K562 (cell line): ENCODE measurements around the gene TXNDC8. TPM values are rescaled to one million over a fixed set of nuclear protein-coding genes. Genes with fewer than 3 reads are reported as not detected.

ENCODE experiments used
- ATAC-seq: fragments of 200-7000 bp; cut with Tn5 transposase; 3 replicates; pipeline ENCODE4 v1.9.1; 2020; ENCODE audit warnings: moderate library complexity
- BruUV-seq: library from RNA; stranded (reverse); fragments of 400-500 nt; replicated peaks from 2 replicates; lab custom pipeline; 2021; lab: Mats Ljungman, UMichigan
- CTCF ChIA-PET: fragments of 300-600 bp; formaldehyde crosslinking; extraction: SDS; loops from one replicate; lab custom pipeline; 2021; ENCODE audit warnings: low intra/inter-chr PET ratio; lab: Yijun Ruan, JAX
- POLR2A ChIA-PET: fragments of 300-600, 350-650 bp; sonication (Branson Sonifier 250); formaldehyde crosslinking; extraction: SDS; loops from one replicate; lab custom pipeline; 2021; ENCODE audit warnings: antibody characterized with exemption, inconsistent platforms; lab: Yijun Ruan, JAX
- DNase-seq, 4 experiments: peaks; one replicate each; pipeline versions ENCODE4 v3.0.0 to v3.0.0-alpha.2; 2011 to 2018; ENCODE audit warnings: low spot score in 3 of 4, mixed read lengths in 3 of 4; ENCODE audit errors: extremely low read depth in 1 of 4
- FAIRE-seq: peaks from 2 replicates; lab custom pipeline; 2011; peaks lifted over from hg19 to GRCh38; lab: Jason Lieb, UNC
- H2AFZ ChIP-seq: 2 replicates; pipeline ENCODE4 v1.6.0; 2011; ENCODE audit warnings: low read depth, low read length, control low read depth, inconsistent platforms
- H3K27ac ChIP-seq: fragments of 200-600 bp; 3 replicates; pipeline ENCODE4 v1.8.0; 2011; ENCODE audit warnings: low read depth, mild to moderate bottlenecking, control low read depth, inconsistent platforms, low read length, moderate library complexity, mixed read lengths; ENCODE audit errors: extremely low read depth
- H3K27me3 ChIP-seq, 2 experiments: fragments of 300-600 bp in 1 of 2; 2 replicates in 1 of 2; 3 replicates in 1 of 2; pipeline versions ENCODE4 v1.6.0 to v1.8.0; 2011; ENCODE audit warnings: inconsistent platforms in 2 of 2, low read length in 2 of 2, mild to moderate bottlenecking in 1 of 2, mixed read lengths in 1 of 2, moderate library complexity in 1 of 2; ENCODE audit not compliant: control insufficient read depth in 2 of 2, insufficient read depth in 2 of 2
- H3K36me3 ChIP-seq: fragments of 300-600 bp; 3 replicates; pipeline ENCODE4 v1.8.0; 2011; ENCODE audit warnings: mild to moderate bottlenecking, low read length, inconsistent platforms; ENCODE audit not compliant: control insufficient read depth, insufficient read depth
- H3K4me1 ChIP-seq, 2 experiments: fragments of 200-600 bp in 1 of 2; replicated peaks in 1 of 2; 2 replicates in 1 of 2; 3 replicates in 1 of 2; pipeline versions ENCODE4 v1.5.1 to v1.8.0; 2011; ENCODE audit warnings: inconsistent platforms in 2 of 2, low read length in 2 of 2, mild to moderate bottlenecking in 1 of 2, mixed read lengths in 1 of 2, moderate library complexity in 1 of 2; ENCODE audit not compliant: control insufficient read depth in 2 of 2, insufficient read depth in 2 of 2
- H3K4me2 ChIP-seq: 2 replicates; pipeline ENCODE4 v1.6.1; 2011; ENCODE audit warnings: low read length, control low read depth, inconsistent platforms, mixed read lengths; ENCODE audit not compliant: insufficient read depth
- H3K4me3 ChIP-seq: fragments of 200-600 bp; sonication (generic), shearing (Covaris generic); 2 replicates; pipeline ENCODE4 v1.5.1; 2016; ENCODE audit warnings: control low read depth, inconsistent platforms
- H3K79me2 ChIP-seq: fragments of 200-600 bp; 3 replicates; pipeline ENCODE4 v1.8.0; 2011; ENCODE audit warnings: low read length, inconsistent platforms; ENCODE audit not compliant: control insufficient read depth, insufficient read depth
- H3K9ac ChIP-seq, 2 experiments: 2 replicates each; pipeline versions ENCODE4 v1.6.0 to v1.6.1; 2011; ENCODE audit warnings: low read depth in 2 of 2, low read length in 2 of 2, control low read depth in 1 of 2, inconsistent platforms in 1 of 2, mild to moderate bottlenecking in 1 of 2, mixed read lengths in 1 of 2; ENCODE audit not compliant: insufficient read depth in 1 of 2
- H3K9me1 ChIP-seq: one replicate; pipeline ENCODE4 v1.6.0; 2011; ENCODE audit warnings: inconsistent platforms, mild to moderate bottlenecking, low read length, moderate library complexity; ENCODE audit not compliant: control insufficient read depth, insufficient read depth
- H3K9me3 ChIP-seq: replicated peaks from 2 replicates; pipeline ENCODE4 v1.5.1; 2011; ENCODE audit warnings: low read depth, low read length, inconsistent platforms; ENCODE audit not compliant: control insufficient read depth, insufficient read depth
- H4K20me1 ChIP-seq: replicated peaks from 2 replicates; pipeline ENCODE4 v1.6.1; 2011; ENCODE audit warnings: low read length, inconsistent platforms, mixed read lengths; ENCODE audit not compliant: control insufficient read depth, insufficient read depth
- DMBX1 ChIP-seq: fragments of 250-450 bp; sonication (Bioruptor Pico); IDR thresholded peaks from 2 replicates; pipeline ENCODE4 v1.8.0; 2022; ENCODE audit warnings: inconsistent platforms, mild to moderate bottlenecking, moderate library complexity, borderline replicate concordance
- PKNOX1 ChIP-seq: fragments of 450-650 bp; IDR thresholded peaks from 2 replicates; pipeline ENCODE4 v1.6.1; 2016
- ZNF79 ChIP-seq: fragments of 250-450 bp; sonication (Bioruptor Pico); IDR thresholded peaks from 2 replicates; pipeline ENCODE4 v1.4.0; 2020; ENCODE audit warnings: low read depth, mild to moderate bottlenecking, moderate library complexity
- WGBS: fragments of 100-300 bp; shearing (Covaris generic); methylation state at CpG from one replicate; pipeline ENCODE4 v1.1.6; 2016; ENCODE audit warnings: low coverage, mixed read lengths; ENCODE audit not compliant: insufficient coverage; ENCODE audit errors: missing lambda C conversion rate; 5-methylcytosine and 5-hydroxymethylcytosine counted together
- in situ Hi-C: fragments of 300-500 bp; cut with MboI; formaldehyde crosslinking; loops from 4 replicates; pipeline ENCODE4 v1.15.0; 2018; ENCODE audit warnings: inconsistent platforms, mixed read lengths
- intact Hi-C: fragments of 100-400 bp; cut with micrococcal nuclease; formaldehyde crosslinking; loops from 2 replicates; pipeline ENCODE4 v1.14.2; 2022
- polyA plus RNA-seq, 8 experiments: library from polyadenylated mRNA; depleted of rRNA in 4 of 8; stranded (reverse) in 5 of 8; unstranded in 3 of 8; fragments of >200 nt; fragmentation: Nextera tagmentation in 2 of 8; fragmentation: Illumina TruSeq in 1 of 8; extraction: Ambion mirVana in 2 of 8; extraction: Trizol in 1 of 8; gene quantifications; 2 replicates each; pipeline versions ENCODE4 v1.2.1 to v1.2.3, GENCODE V29; 2011 to 2014; ENCODE audit warnings: inconsistent platforms in 1 of 8, missing spikeins in 1 of 8
- total RNA-seq, 7 experiments: library from RNA; depleted of rRNA in 6 of 7; stranded (reverse); fragments of >200 nt in 6 of 7; fragmentation: Illumina TruSeq in 2 of 7; extraction: Trizol in 2 of 7; gene quantifications; 2 replicates each; pipeline versions ENCODE4 v1.2.1 to v1.2.3, GENCODE V29; 2011 to 2021; ENCODE audit warnings: low replicate concordance in 1 of 7
- TF ChIP-seq, protein P1 (sequence below): fragments of 450-650 bp; formaldehyde crosslinking; IDR thresholded peaks from 2 replicates; pipeline ENCODE4 v1.4.0; 2022; ENCODE audit warnings: mild to moderate bottlenecking, moderate library complexity

The TXNDC8 gene
- total and polyA plus RNA-seq, 9 of the 15 experiments (the other 6 are each of a cell fraction or from before 2014, with no cell fraction given), result not detected

DNA sequence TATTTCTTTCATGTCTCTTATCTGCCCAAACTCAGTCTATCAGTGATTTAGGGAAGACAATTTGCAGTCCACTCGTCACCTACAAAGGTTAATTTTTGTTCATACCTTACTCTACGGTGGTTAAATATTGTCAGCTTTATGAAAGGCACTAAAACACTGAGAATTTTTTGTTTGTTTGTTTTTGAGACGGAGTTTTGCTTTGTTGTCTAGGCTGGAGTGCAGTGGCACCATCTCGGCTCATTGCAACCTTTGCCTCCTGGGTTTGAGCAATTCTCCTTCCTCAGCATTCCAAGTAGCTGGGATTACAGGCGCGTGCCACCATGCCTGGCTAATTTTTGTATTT is 55.0 kb downstream of the TXNDC8 start:
- WGBS, result 1% methylated on average over 6 of the region's 6 CpGs
- no peak overlapping the region for H3K4me2 ChIP-seq
- in situ Hi-C loops, result no loop called here
- H3K27ac ChIP-seq, result no peak overlapping the region
- H3K27me3 ChIP-seq, result peaks cover 7 to 14% of the 10 kb centered on the region in 2 experiments; a peak in 4 of 5 replicates
- CTCF ChIA-PET, result no interaction called here
- H3K9ac ChIP-seq, result no peak overlapping the region
- no peak overlapping the region for H3K4me3 ChIP-seq
- intact Hi-C loops, result loop anchor here (10.0 kb wide), 1 partner anchor 718 kb away; no protein-coding TSS in a partner anchor
- H3K79me2 ChIP-seq, result no peaks in the 10 kb centered on the region
- no TSS peak for BruUV-seq
- H3K4me1 ChIP-seq, result no peaks in the 10 kb centered on the region
- H3K9me3 ChIP-seq, result no peaks in the 10 kb centered on the region
- TF ChIP-seq DMBX1, result no peak
- no peaks in the 10 kb centered on the region for H4K20me1 ChIP-seq
- DNase-seq (no peak), ATAC-seq (no peak), FAIRE-seq (no peak)
- no peaks in the 10 kb centered on the region for H3K9me1 ChIP-seq
- no peak overlapping the region for H2AFZ ChIP-seq
- POLR2A ChIA-PET, result interaction anchor here (1.0 kb wide), 1 partner anchor 9 kb away, joined by 3 read pairs; no protein-coding TSS in a partner anchor
- H3K36me3 ChIP-seq, result no peaks in the 10 kb centered on the region

- Histone ChIP-seq H3K4me1 (no peaks in the 10 kb centered on the region), H3K4me3 (no peak overlapping the region), H4K20me1 (no peaks in the 10 kb centered on the region), H3K27me3 (peaks cover 7 to 14% of the 10 kb centered on the region in 2 experiments; a peak in 4 of 5 replicates), H3K79me2 (no peaks in the 10 kb centered on the region), H2AFZ (no peak overlapping the region), H3K9me1 (no peaks in the 10 kb centered on the region), H3K27ac (no peak overlapping the region), H3K9me3 (no peaks in the 10 kb centered on the region), H3K36me3 (no peaks in the 10 kb centered on the region), H3K4me2 (no peak overlapping the region), H3K9ac (no peak overlapping the region)
- DNase-seq (no peak), FAIRE-seq (no peak), ATAC-seq (no peak)
- CTCF ChIA-PET, result no interaction called here
- TF ChIP-seq, protein P1, sequence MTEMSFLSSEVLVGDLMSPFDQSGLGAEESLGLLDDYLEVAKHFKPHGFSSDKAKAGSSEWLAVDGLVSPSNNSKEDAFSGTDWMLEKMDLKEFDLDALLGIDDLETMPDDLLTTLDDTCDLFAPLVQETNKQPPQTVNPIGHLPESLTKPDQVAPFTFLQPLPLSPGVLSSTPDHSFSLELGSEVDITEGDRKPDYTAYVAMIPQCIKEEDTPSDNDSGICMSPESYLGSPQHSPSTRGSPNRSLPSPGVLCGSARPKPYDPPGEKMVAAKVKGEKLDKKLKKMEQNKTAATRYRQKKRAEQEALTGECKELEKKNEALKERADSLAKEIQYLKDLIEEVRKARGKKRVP (CRISPR knock-in tag), result no peak
- TF ChIP-seq ZNF79 (no peak), PKNOX1 (peak; percentile 56)
- intact Hi-C loops (loop anchor here (10.0 kb wide), 1 partner anchor 717 kb away; no protein-coding TSS in a partner anchor), in situ Hi-C loops (no loop called here)
- POLR2A ChIA-PET, result interaction anchor here (1.0 kb wide), 2 partner anchors 8 to 24 kb away, joined by 3 to 5 read pairs; no protein-coding TSS in a partner anchor
- BruUV-seq, result no TSS peak
- 0% methylated on average over 4 of the region's 4 CpGs for WGBS
Observed at GRCh38 chr9:110282018-110282738, 55.5 kb downstream of the TXNDC8 start.
